ENCODE data around the gene OVCH2. TPM values are rescaled to one million over a fixed set of nuclear protein-coding genes. Genes with fewer than 3 reads are reported as not detected.
"Not testable (repeated sequence)": the region's sequence is repeated elsewhere in the genome, so short reads cannot be mapped to it uniquely, and the experiment has no call there.

Gene OVCH2, protein sequence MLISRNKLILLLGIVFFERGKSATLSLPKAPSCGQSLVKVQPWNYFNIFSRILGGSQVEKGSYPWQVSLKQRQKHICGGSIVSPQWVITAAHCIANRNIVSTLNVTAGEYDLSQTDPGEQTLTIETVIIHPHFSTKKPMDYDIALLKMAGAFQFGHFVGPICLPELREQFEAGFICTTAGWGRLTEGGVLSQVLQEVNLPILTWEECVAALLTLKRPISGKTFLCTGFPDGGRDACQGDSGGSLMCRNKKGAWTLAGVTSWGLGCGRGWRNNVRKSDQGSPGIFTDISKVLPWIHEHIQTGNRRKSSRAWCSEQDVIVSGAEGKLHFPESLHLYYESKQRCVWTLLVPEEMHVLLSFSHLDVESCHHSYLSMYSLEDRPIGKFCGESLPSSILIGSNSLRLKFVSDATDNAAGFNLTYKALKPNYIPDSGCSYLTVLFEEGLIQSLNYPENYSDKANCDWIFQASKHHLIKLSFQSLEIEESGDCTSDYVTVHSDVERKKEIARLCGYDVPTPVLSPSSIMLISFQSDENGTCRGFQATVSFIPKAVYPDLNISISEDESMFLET
- total RNA-seq, result not detected

DNA sequence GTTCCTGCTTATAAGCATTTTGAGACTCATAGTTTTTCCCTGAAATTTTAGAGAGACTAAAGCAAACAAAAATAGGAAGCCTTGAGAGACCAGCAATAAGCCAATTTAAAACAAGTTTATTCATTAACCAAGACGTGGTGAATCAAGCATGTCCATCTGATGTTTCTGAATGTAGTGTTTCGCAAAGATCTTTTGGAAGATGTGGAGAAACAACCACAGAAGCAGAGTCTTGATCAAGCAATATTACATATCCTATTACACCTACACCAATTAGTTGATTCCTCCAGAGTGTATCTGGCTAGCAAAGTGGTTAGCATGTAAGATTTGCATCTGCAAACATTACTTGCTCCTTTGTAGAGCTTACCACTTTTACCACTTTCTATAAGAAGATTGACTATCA lies at the start of gene OVCH2:
TSS of gene OVCH2 (minus strand) at position 101 of the 400 bp plus-strand sequence. CDS start at position 18, 83 bp downstream.
- H3K4me3 ChIP-seq, result no peak within 1 kb of the TSS
- no peak for DNase-seq (ENCODE audit: extremely low spot score)
- no peak within 1 kb of the TSS for H3K27ac ChIP-seq (replicated peaks in 1 of 4)
- H3K27me3 ChIP-seq, result no peaks in the 10 kb centered on the region
- no peaks in the 10 kb centered on the region for H3K36me3 ChIP-seq
- intact Hi-C loops (cut with DNase I), result no loop called here
- TF ChIP-seq POLR2A (IDR thresholded peaks at IDR 0.05; ENCODE audit: low read depth) (no peak), EP300 (IDR thresholded peaks at IDR 0.05) (no peak), CTCF (IDR thresholded peaks at IDR 0.05) (no peak)
- H3K4me1 ChIP-seq, result peaks cover 0 to 3% (median 0%) of the 10 kb centered on the region in 4 donors
- WGBS, result 68% methylated on average over 2 of the region's 2 CpGs
- H3K9me3 ChIP-seq, result no peaks in the 10 kb centered on the region

DNA sequence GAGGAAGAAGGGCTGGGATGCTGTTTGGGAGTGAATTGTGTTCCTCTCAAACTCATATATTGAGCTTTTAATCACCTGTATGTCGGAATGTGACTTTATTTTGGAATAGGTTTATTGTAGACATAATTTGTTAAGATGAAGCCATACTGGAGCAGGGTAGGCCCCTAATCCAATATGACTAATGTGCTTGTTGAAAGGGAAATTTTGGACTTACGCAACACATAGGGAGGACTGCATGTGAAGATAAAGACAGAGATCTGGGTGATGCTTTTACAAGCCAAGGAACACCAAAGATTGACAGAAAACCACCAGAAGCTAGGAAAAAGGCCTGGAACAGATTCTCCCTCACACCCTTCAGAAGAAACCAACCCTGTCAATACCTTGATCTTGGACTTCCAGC lies 43.2 kb upstream of the OVCH2 start:
- no peak for TF ChIP-seq EP300 (IDR thresholded peaks at IDR 0.05)
- TF ChIP-seq POLR2A (IDR thresholded peaks at IDR 0.05; ENCODE audit: low read depth), result no peak
- TF ChIP-seq POLR2AphosphoS5 (IDR thresholded peaks at IDR 0.05), result no peak
- no peak for TF ChIP-seq CTCF (IDR thresholded peaks at IDR 0.05)
- H3K36me3 ChIP-seq, result no peaks in the 10 kb centered on the region
- intact Hi-C loops (cut with DNase I), result no loop called here
- H3K9me3 ChIP-seq, result no peaks in the 10 kb centered on the region
- no peak for DNase-seq (ENCODE audit: extremely low spot score)
- H3K4me1 ChIP-seq, result no peaks in the 10 kb centered on the region
- H3K27me3 ChIP-seq, result no peaks in the 10 kb centered on the region
- 88% methylated on average over 2 of the region's 2 CpGs for WGBS
- H3K4me3 ChIP-seq, result no peak overlapping the region
- no peak overlapping the region for H3K27ac ChIP-seq (replicated peaks in 1 of 4)

GRCh38 chr11:7734767-7735166 lies 28.5 kb upstream of the OVCH2 start:
- intact Hi-C loops (cut with DNase I); H3K27me3 ChIP-seq; H3K36me3 ChIP-seq; H3K9me3 ChIP-seq; H3K4me1 ChIP-seq; H3K27ac ChIP-seq (replicated peaks in 1 of 4); DNase-seq (ENCODE audit: extremely low spot score); H3K4me3 ChIP-seq: not testable (repeated sequence)
- WGBS, result 91% methylated on average over 11 of the region's 14 CpGs

- H3K4me1 ChIP-seq, result no peaks in the 10 kb centered on the region
- H3K4me3 ChIP-seq, result no peak overlapping the region
- DNase-seq (ENCODE audit: extremely low spot score), result no peak
- H3K27ac ChIP-seq (replicated peaks in 1 of 4), result no peak overlapping the region
- intact Hi-C loops (cut with DNase I), result no loop called here
- no peaks in the 10 kb centered on the region for H3K27me3 ChIP-seq
- no peak for TF ChIP-seq POLR2A (IDR thresholded peaks at IDR 0.05; ENCODE audit: low read depth)
- no peak for TF ChIP-seq EP300 (IDR thresholded peaks at IDR 0.05)
- no peak for TF ChIP-seq POLR2AphosphoS5 (IDR thresholded peaks at IDR 0.05)
- no peak for TF ChIP-seq CTCF (IDR thresholded peaks at IDR 0.05)
- 60% methylated on average over 3 of the region's 3 CpGs for WGBS
- H3K36me3 ChIP-seq, result no peaks in the 10 kb centered on the region
- H3K9me3 ChIP-seq, result peaks cover 0 to 3% (median 0%) of the 10 kb centered on the region in 4 donors
These were observed 8.5 kb upstream of the OVCH2 start for GRCh38 chr11:7714786-7715185.

DNA sequence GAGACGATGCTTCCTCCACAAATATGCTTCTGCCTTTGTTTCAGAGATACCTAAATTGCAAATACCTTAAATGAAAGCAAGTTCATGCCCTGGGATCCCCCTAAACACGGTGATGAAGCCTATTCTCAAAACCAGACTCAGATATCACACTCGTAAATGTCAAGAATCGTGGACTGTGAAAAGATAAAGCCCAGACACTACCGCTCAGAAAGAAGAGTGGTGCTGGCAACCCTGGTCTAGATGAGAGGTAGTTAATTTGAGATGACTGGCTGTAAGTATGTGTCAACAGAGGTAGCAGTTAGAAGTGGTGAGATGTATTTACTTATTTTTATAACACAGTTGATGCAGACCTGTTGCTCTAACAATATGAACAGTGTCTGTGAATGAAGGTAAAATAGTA lies 2.5 kb downstream of the OVCH2 start:
- 87% methylated on average over 5 of the region's 5 CpGs for WGBS
- H3K27me3 ChIP-seq, result no peaks in the 10 kb centered on the region
- DNase-seq (ENCODE audit: extremely low spot score), result no peak
- no peaks in the 10 kb centered on the region for H3K9me3 ChIP-seq
- H3K36me3 ChIP-seq, result no peaks in the 10 kb centered on the region
- intact Hi-C loops (cut with DNase I), result no loop called here
- no peak for TF ChIP-seq POLR2AphosphoS5 (IDR thresholded peaks at IDR 0.05)
- no peak for TF ChIP-seq EP300 (IDR thresholded peaks at IDR 0.05)
- no peak for TF ChIP-seq POLR2A (IDR thresholded peaks at IDR 0.05; ENCODE audit: low read depth)
- no peak for TF ChIP-seq CTCF (IDR thresholded peaks at IDR 0.05)
- H3K4me3 ChIP-seq, result no peak overlapping the region
- peaks cover 0 to 3% (median 0%) of the 10 kb centered on the region in 4 donors for H3K4me1 ChIP-seq
- no peak overlapping the region for H3K27ac ChIP-seq (replicated peaks in 1 of 4)

Measured in esophagus muscularis mucosa (tissue), 4 donors.